ENCODE results near the gene PDZD2. TPM values are rescaled to one million over a fixed set of nuclear protein-coding genes. Genes with fewer than 3 reads are reported as not detected.

Gene PDZD2
- total RNA-seq, 2 experiments from 2014 or later: not detected

GRCh38 chr5:31854181-31855133 is 215.5 kb downstream of the PDZD2 start:
- ATAC-seq (peak; percentile 36), DNase-seq (no peak)
- ChIA-PET POLR2A (interaction anchor here (0.5 kb wide), 1 partner anchor 37 kb away, joined by 3 read pairs; no protein-coding TSS in a partner anchor), CTCF (no interaction called here)
- Mint-ChIP-seq H3K4me1 (ENCODE audit: low read depth) (peaks cover 11% of the 10 kb centered on the region), H3K27ac (no peak overlapping the region), H3K27me3 (ENCODE audit: low read depth) (peaks cover 40% of the 10 kb centered on the region), H3K36me3 (ENCODE audit: low read depth) (peaks cover 3% of the 10 kb centered on the region), H3K4me3 (peak overlapping the region; percentile 61), H3K9me3 (ENCODE audit: insufficient read depth) (peaks cover 6% of the 10 kb centered on the region)

- peak; percentile 19 for ATAC-seq
- Mint-ChIP-seq H3K36me3 (ENCODE audit: low read depth) (peaks cover 3% of the 10 kb centered on the region), H3K4me1 (ENCODE audit: low read depth) (peaks cover 11% of the 10 kb centered on the region), H3K27me3 (ENCODE audit: low read depth) (peaks cover 40% of the 10 kb centered on the region), H3K27ac (no peak overlapping the region), H3K4me3 (peak overlapping the region; percentile 61), H3K9me3 (ENCODE audit: insufficient read depth) (peaks cover 11% of the 10 kb centered on the region)
- CTCF ChIA-PET: no interaction called here
- POLR2A ChIA-PET: no interaction called here
- DNase-seq: no peak
These were observed 216.5 kb downstream of the PDZD2 start for GRCh38 chr5:31855134-31856040.

GRCh38 chr5:31859096-31859495 is 220.2 kb downstream of the PDZD2 start:
- no peak for ATAC-seq
- DNase-seq: no peak
- peaks cover 10% of the 10 kb centered on the region for H3K4me1 Mint-ChIP-seq (ENCODE audit: low read depth)
- peaks cover 26% of the 10 kb centered on the region for H3K27me3 Mint-ChIP-seq (ENCODE audit: low read depth)
- ChIA-PET CTCF (no interaction called here), POLR2A (no interaction called here)
- H3K4me3 Mint-ChIP-seq: no peak overlapping the region
- peaks cover 3% of the 10 kb centered on the region for H3K36me3 Mint-ChIP-seq (ENCODE audit: low read depth)
- no peak overlapping the region for H3K27ac Mint-ChIP-seq
- peaks cover 11% of the 10 kb centered on the region for H3K9me3 Mint-ChIP-seq (ENCODE audit: insufficient read depth)

GRCh38 chr5:31860278-31860677 is 221.3 kb downstream of the PDZD2 start:
- DNase-seq (no peak), ATAC-seq (no peak)
- ChIA-PET POLR2A (no interaction called here), CTCF (no interaction called here)
- Mint-ChIP-seq H3K4me1 (ENCODE audit: low read depth) (peaks cover 1% of the 10 kb centered on the region), H3K4me3 (no peak overlapping the region), H3K9me3 (ENCODE audit: insufficient read depth) (peaks cover 11% of the 10 kb centered on the region), H3K27ac (no peak overlapping the region), H3K27me3 (ENCODE audit: low read depth) (peaks cover 16% of the 10 kb centered on the region), H3K36me3 (ENCODE audit: low read depth) (no peaks in the 10 kb centered on the region)

- Mint-ChIP-seq H3K9me3 (ENCODE audit: insufficient read depth) (peaks cover 11% of the 10 kb centered on the region), H3K27me3 (ENCODE audit: low read depth) (peaks cover 10% of the 10 kb centered on the region), H3K4me1 (ENCODE audit: low read depth) (no peaks in the 10 kb centered on the region), H3K4me3 (no peak overlapping the region), H3K27ac (no peak overlapping the region), H3K36me3 (ENCODE audit: low read depth) (no peaks in the 10 kb centered on the region)
- no peak for ATAC-seq
- ChIA-PET CTCF (no interaction called here), POLR2A (no interaction called here)
- no peak for DNase-seq
These were observed 221.9 kb downstream of the PDZD2 start for GRCh38 chr5:31860726-31861433.

GRCh38 chr5:31861601-31862000 is 222.7 kb downstream of the PDZD2 start:
- no peak overlapping the region for H3K27ac Mint-ChIP-seq
- H3K9me3 Mint-ChIP-seq (ENCODE audit: insufficient read depth): peaks cover 11% of the 10 kb centered on the region
- H3K27me3 Mint-ChIP-seq (ENCODE audit: low read depth): peaks cover 9% of the 10 kb centered on the region
- H3K4me1 Mint-ChIP-seq (ENCODE audit: low read depth): peaks cover 2% of the 10 kb centered on the region
- ChIA-PET CTCF (no interaction called here), POLR2A (no interaction called here)
- ATAC-seq (no peak), DNase-seq (no peak)
- H3K36me3 Mint-ChIP-seq (ENCODE audit: low read depth): no peaks in the 10 kb centered on the region
- no peak overlapping the region for H3K4me3 Mint-ChIP-seq

- Mint-ChIP-seq H3K4me1 (ENCODE audit: low read depth) (peaks cover 8% of the 10 kb centered on the region), H3K9me3 (ENCODE audit: insufficient read depth) (peaks cover 9% of the 10 kb centered on the region), H3K4me3 (no peak overlapping the region), H3K27me3 (ENCODE audit: low read depth) (peaks cover 8% of the 10 kb centered on the region), H3K36me3 (ENCODE audit: low read depth) (no peaks in the 10 kb centered on the region), H3K27ac (no peak overlapping the region)
- ATAC-seq (no peak), DNase-seq (no peak)
- POLR2A ChIA-PET: no interaction called here
- CTCF ChIA-PET: no interaction called here
These were observed 225.1 kb downstream of the PDZD2 start for GRCh38 chr5:31863991-31864411.

GRCh38 chr5:31866166-31866565 is 227.2 kb downstream of the PDZD2 start:
- Mint-ChIP-seq H3K4me1 (ENCODE audit: low read depth) (peaks cover 8% of the 10 kb centered on the region), H3K27me3 (ENCODE audit: low read depth) (peaks cover 8% of the 10 kb centered on the region), H3K36me3 (ENCODE audit: low read depth) (no peaks in the 10 kb centered on the region), H3K27ac (no peak overlapping the region), H3K4me3 (no peak overlapping the region), H3K9me3 (ENCODE audit: insufficient read depth) (no peaks in the 10 kb centered on the region)
- CTCF ChIA-PET: no interaction called here
- no peak for DNase-seq
- POLR2A ChIA-PET: interaction anchor here (0.6 to 0.7 kb wide), 2 partner anchors 18 to 1469 kb away, joined by 3 read pairs; no protein-coding TSS in a partner anchor
- ATAC-seq: no peak

GRCh38 chr5:31867219-31867618 is 228.3 kb downstream of the PDZD2 start:
- no peak overlapping the region for H3K27ac Mint-ChIP-seq

GRCh38 chr5:31880449-31880848 is 241.5 kb downstream of the PDZD2 start:
- H3K4me1 Mint-ChIP-seq (ENCODE audit: low read depth): no peaks in the 10 kb centered on the region
- no peaks in the 10 kb centered on the region for H3K36me3 Mint-ChIP-seq (ENCODE audit: low read depth)
- no peaks in the 10 kb centered on the region for H3K27me3 Mint-ChIP-seq (ENCODE audit: low read depth)
- H3K9me3 Mint-ChIP-seq (ENCODE audit: insufficient read depth): no peaks in the 10 kb centered on the region
- H3K27ac Mint-ChIP-seq: no peak overlapping the region
- DNase-seq (no peak), ATAC-seq (no peak)
- H3K4me3 Mint-ChIP-seq: no peak overlapping the region
- ChIA-PET CTCF (no interaction called here), POLR2A (no interaction called here)

More at GRCh38 chr5:31867219-31867618, 228.3 kb downstream of the PDZD2 start:
- no peak for DNase-seq
- no peaks in the 10 kb centered on the region for H3K9me3 Mint-ChIP-seq (ENCODE audit: insufficient read depth)
- no peaks in the 10 kb centered on the region for H3K36me3 Mint-ChIP-seq (ENCODE audit: low read depth)
- CTCF ChIA-PET: no interaction called here
- peaks cover 8% of the 10 kb centered on the region for H3K4me1 Mint-ChIP-seq (ENCODE audit: low read depth)
- no peak for ATAC-seq
- no peak overlapping the region for H3K4me3 Mint-ChIP-seq
- H3K27me3 Mint-ChIP-seq (ENCODE audit: low read depth): peaks cover 8% of the 10 kb centered on the region
- POLR2A ChIA-PET: no interaction called here

- Mint-ChIP-seq H3K27ac (no peak overlapping the region), H3K4me3 (no peak overlapping the region), H3K4me1 (ENCODE audit: low read depth) (no peaks in the 10 kb centered on the region), H3K9me3 (ENCODE audit: insufficient read depth) (no peaks in the 10 kb centered on the region), H3K27me3 (ENCODE audit: low read depth) (no peaks in the 10 kb centered on the region), H3K36me3 (ENCODE audit: low read depth) (no peaks in the 10 kb centered on the region)
- ATAC-seq (no peak), DNase-seq (no peak)
- POLR2A ChIA-PET: no interaction called here
- CTCF ChIA-PET: no interaction called here
These were observed 246.0 kb downstream of the PDZD2 start for GRCh38 chr5:31884896-31885295.

Measured in activated CD8-positive, alpha-beta T cell treated with anti-CD3 and anti-CD28 coated beads, Interleukin-2, amount 10 ng/mL, durations not matched to agents 7 days and 5 days (primary cell).